ENCODE data around the gene SLC26A8. TPM values are rescaled to one million over a fixed set of nuclear protein-coding genes. Genes with fewer than 3 reads are reported as not detected.
"Not testable (repeated sequence)": the region's sequence is repeated elsewhere in the genome, so short reads cannot be mapped to it uniquely, and the experiment has no call there.

Gene SLC26A8
- total RNA-seq, 2 donors from 2014 or later: 15.2 TPM; not detected in 1

- Histone ChIP-seq H3K4me3 (no peak overlapping the region), H3K9me3 (no peaks in the 10 kb centered on the region), H3K27me3 (replicated peaks; ENCODE audit: insufficient read depth) (no peaks in the 10 kb centered on the region), H3K4me1 (replicated peaks) (no peaks in the 10 kb centered on the region), H3K27ac (no peak overlapping the region), H3K36me3 (no peaks in the 10 kb centered on the region)
- TF ChIP-seq POLR2AphosphoS5 (IDR thresholded peaks at IDR 0.05): no peak
- TF ChIP-seq POLR2A (IDR thresholded peaks at IDR 0.05): no peak
- TF ChIP-seq CTCF (IDR thresholded peaks at IDR 0.05): no peak
- 83% methylated on average over 1 of the region's 1 CpG for WGBS
- intact Hi-C loops (cut with DNase I): no loop called here
- no peak for DNase-seq (ENCODE audit: low spot score)
Measured at GRCh38 chr6:35943390-35943789, 81.1 kb downstream of the SLC26A8 start.

- TF ChIP-seq CTCF (IDR thresholded peaks at IDR 0.05) (no peak), POLR2AphosphoS5 (IDR thresholded peaks at IDR 0.05) (no peak), POLR2A (IDR thresholded peaks at IDR 0.05) (no peak)
- no peaks in the 10 kb centered on the region for H3K4me1 ChIP-seq (replicated peaks)
Measured at GRCh38 chr6:35942355-35942754, 82.1 kb downstream of the SLC26A8 start.

GRCh38 chr6:35941170-35941569, 83.3 kb downstream of the SLC26A8 start:
- H3K9me3 ChIP-seq; H3K27me3 ChIP-seq (replicated peaks; ENCODE audit: insufficient read depth); intact Hi-C loops (cut with DNase I); H3K4me3 ChIP-seq; H3K27ac ChIP-seq; DNase-seq (ENCODE audit: low spot score); H3K4me1 ChIP-seq (replicated peaks); H3K36me3 ChIP-seq: not testable (repeated sequence)
- WGBS: 80% methylated on average over 7 of the region's 7 CpGs

More at GRCh38 chr6:35942355-35942754, 82.1 kb downstream of the SLC26A8 start:
- H3K27me3 ChIP-seq (replicated peaks; ENCODE audit: insufficient read depth): no peaks in the 10 kb centered on the region
- no peaks in the 10 kb centered on the region for H3K9me3 ChIP-seq
- intact Hi-C loops (cut with DNase I): no loop called here
- no peak overlapping the region for H3K4me3 ChIP-seq
- H3K27ac ChIP-seq: no peak overlapping the region
- no peaks in the 10 kb centered on the region for H3K36me3 ChIP-seq
- DNase-seq (ENCODE audit: low spot score): no peak

- H3K4me3 ChIP-seq; H3K27me3 ChIP-seq (replicated peaks; ENCODE audit: insufficient read depth); DNase-seq (ENCODE audit: low spot score); H3K36me3 ChIP-seq; H3K9me3 ChIP-seq; intact Hi-C loops (cut with DNase I); H3K27ac ChIP-seq; H3K4me1 ChIP-seq (replicated peaks): not testable (repeated sequence)
- whole genome bisulfite sequencing: 88% methylated on average over 2 of the region's 2 CpGs
Measured at GRCh38 chr6:35940014-35940413, 84.4 kb downstream of the SLC26A8 start.

- H3K9me3 ChIP-seq; H3K4me1 ChIP-seq (replicated peaks); intact Hi-C loops (cut with DNase I); H3K27me3 ChIP-seq (replicated peaks; ENCODE audit: insufficient read depth); H3K27ac ChIP-seq; DNase-seq (ENCODE audit: low spot score); H3K4me3 ChIP-seq; H3K36me3 ChIP-seq: not testable (repeated sequence)
- WGBS: 91% methylated on average over 5 of the region's 5 CpGs
Measured at GRCh38 chr6:35939259-35939658, 85.2 kb downstream of the SLC26A8 start.

- Histone ChIP-seq H3K36me3 (no peaks in the 10 kb centered on the region), H3K27me3 (replicated peaks; ENCODE audit: insufficient read depth) (no peaks in the 10 kb centered on the region), H3K4me1 (replicated peaks) (no peaks in the 10 kb centered on the region), H3K27ac (no peak overlapping the region), H3K9me3 (no peaks in the 10 kb centered on the region), H3K4me3 (no peak overlapping the region)
- no peak for DNase-seq (ENCODE audit: low spot score)
- intact Hi-C loops (cut with DNase I): no loop called here
- 100% methylated on average over 1 of the region's 1 CpG for WGBS
- TF ChIP-seq POLR2A (IDR thresholded peaks at IDR 0.05) (no peak), POLR2AphosphoS5 (IDR thresholded peaks at IDR 0.05) (no peak), CTCF (IDR thresholded peaks at IDR 0.05) (no peak)
Measured at GRCh38 chr6:35936681-35937359, 87.6 kb downstream of the SLC26A8 start.

Data from prostate gland (tissue), 2 donors.